Esophagus squamous epithelium (tissue), 4 donors: ENCODE data around the gene ACTRT2.

Source experiments
- POLR2A ChIP-seq, 4 donors: fragments of 450-650 bp; IDR thresholded peaks; one replicate each; pipeline ENCODE4 v1.6.1; 2017; ENCODE audit warnings: antibody characterized with exemption in 4 of 4, mild to moderate bottlenecking in 4 of 4, moderate library complexity in 3 of 4
- TF ChIP-seq, protein P1 (sequence below), 6 experiments: fragments of 450-650 bp in 4 of 6; fragments of 200-600 bp in 2 of 6; sonication (generic) in 2 of 6; IDR thresholded peaks; one replicate each; pipeline ENCODE4 v1.5.1; 2016 to 2019; ENCODE audit warnings: antibody characterized with exemption in 6 of 6, mild to moderate bottlenecking in 4 of 6, moderate library complexity in 4 of 6

- no peak for TF ChIP-seq POLR2A (IDR thresholded peaks at IDR 0.05)
- TF ChIP-seq, protein P1, sequence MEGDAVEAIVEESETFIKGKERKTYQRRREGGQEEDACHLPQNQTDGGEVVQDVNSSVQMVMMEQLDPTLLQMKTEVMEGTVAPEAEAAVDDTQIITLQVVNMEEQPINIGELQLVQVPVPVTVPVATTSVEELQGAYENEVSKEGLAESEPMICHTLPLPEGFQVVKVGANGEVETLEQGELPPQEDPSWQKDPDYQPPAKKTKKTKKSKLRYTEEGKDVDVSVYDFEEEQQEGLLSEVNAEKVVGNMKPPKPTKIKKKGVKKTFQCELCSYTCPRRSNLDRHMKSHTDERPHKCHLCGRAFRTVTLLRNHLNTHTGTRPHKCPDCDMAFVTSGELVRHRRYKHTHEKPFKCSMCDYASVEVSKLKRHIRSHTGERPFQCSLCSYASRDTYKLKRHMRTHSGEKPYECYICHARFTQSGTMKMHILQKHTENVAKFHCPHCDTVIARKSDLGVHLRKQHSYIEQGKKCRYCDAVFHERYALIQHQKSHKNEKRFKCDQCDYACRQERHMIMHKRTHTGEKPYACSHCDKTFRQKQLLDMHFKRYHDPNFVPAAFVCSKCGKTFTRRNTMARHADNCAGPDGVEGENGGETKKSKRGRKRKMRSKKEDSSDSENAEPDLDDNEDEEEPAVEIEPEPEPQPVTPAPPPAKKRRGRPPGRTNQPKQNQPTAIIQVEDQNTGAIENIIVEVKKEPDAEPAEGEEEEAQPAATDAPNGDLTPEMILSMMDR (IDR thresholded peaks at IDR 0.05): no peak
Observed at GRCh38 chr1:3003941-3004270, 17.4 kb upstream of the ACTRT2 start.
